ENCODE results near the gene AHI1. TPM values are rescaled to one million over a fixed set of nuclear protein-coding genes. Genes with fewer than 3 reads are reported as not detected.
"Not testable (repeated sequence)": the region's sequence is repeated elsewhere in the genome, so short reads cannot be mapped to it uniquely, and the experiment has no call there.

The AHI1 gene
- polyA plus RNA-seq, 1 donor (not counting 4 experiments of a cell fraction or from before 2014, with no cell fraction given), result 7.0 TPM

GRCh38 chr6:135490381-135490780 is 7.2 kb downstream of the AHI1 start:
- Histone ChIP-seq H2AFZ (ENCODE audit: control insufficient read depth, low read length) (no peak overlapping the region), H3K27me3 (ENCODE audit: control insufficient read depth, extremely low read depth, insufficient read depth, low read length) (no peaks in the 10 kb centered on the region), H3K9ac (ENCODE audit: control insufficient read depth, extremely low read depth, insufficient read depth, low read length) (no peak overlapping the region), H3K4me2 (ENCODE audit: control insufficient read depth, extremely low read depth, insufficient read depth, low read depth, low read length) (no peak overlapping the region), H3K4me3 (ENCODE audit: control insufficient read depth in 2 of 3, extremely low read depth in 1 of 3, insufficient read depth in 2 of 3, low read depth in 1 of 3, low read length in 3 of 3) (no peak overlapping the region), H3K27ac (ENCODE audit: control insufficient read depth, insufficient read depth, low read length) (no peak overlapping the region), H3K36me3 (ENCODE audit: control insufficient read depth in 2 of 2, extremely low read depth in 1 of 2, insufficient read depth in 2 of 2, low read length in 2 of 2) (peaks cover 0 to 5% of the 10 kb centered on the region in 2 experiments), H3K9me1 (ENCODE audit: control insufficient read depth, extremely low read depth, insufficient read depth, low read length) (no peaks in the 10 kb centered on the region), H3K79me2 (ENCODE audit: control insufficient read depth, insufficient read depth, low read length) (no peaks in the 10 kb centered on the region), H3K4me1 (ENCODE audit: control insufficient read depth, extremely low read depth, insufficient read depth, low read length) (no peaks in the 10 kb centered on the region), H3K9me3 (ENCODE audit: control insufficient read depth, low read depth, low read length) (no peaks in the 10 kb centered on the region), H4K20me1 (ENCODE audit: control insufficient read depth, extremely low read depth, insufficient read depth, low read length) (no peaks in the 10 kb centered on the region)
- FAIRE-seq, result no peak
- dilution Hi-C loops (cut with MboI; ENCODE audit: extremely low pct_ligation_motif_present, low sequenced_read_pairs), result no loop called here
- no peak for DNase-seq (ENCODE audit: low read depth, low spot score)
- TF ChIP-seq, protein P1, sequence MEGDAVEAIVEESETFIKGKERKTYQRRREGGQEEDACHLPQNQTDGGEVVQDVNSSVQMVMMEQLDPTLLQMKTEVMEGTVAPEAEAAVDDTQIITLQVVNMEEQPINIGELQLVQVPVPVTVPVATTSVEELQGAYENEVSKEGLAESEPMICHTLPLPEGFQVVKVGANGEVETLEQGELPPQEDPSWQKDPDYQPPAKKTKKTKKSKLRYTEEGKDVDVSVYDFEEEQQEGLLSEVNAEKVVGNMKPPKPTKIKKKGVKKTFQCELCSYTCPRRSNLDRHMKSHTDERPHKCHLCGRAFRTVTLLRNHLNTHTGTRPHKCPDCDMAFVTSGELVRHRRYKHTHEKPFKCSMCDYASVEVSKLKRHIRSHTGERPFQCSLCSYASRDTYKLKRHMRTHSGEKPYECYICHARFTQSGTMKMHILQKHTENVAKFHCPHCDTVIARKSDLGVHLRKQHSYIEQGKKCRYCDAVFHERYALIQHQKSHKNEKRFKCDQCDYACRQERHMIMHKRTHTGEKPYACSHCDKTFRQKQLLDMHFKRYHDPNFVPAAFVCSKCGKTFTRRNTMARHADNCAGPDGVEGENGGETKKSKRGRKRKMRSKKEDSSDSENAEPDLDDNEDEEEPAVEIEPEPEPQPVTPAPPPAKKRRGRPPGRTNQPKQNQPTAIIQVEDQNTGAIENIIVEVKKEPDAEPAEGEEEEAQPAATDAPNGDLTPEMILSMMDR (optimal IDR thresholded peaks at IDR 0.05 in 1 of 3, IDR thresholded peaks at IDR 0.05 in 1 of 3, conservative IDR thresholded peaks at IDR 0.05 in 1 of 3; ENCODE audit: extremely low read depth in 1 of 3, insufficient read depth in 2 of 3, low read length in 3 of 3), result no peak

DNA sequence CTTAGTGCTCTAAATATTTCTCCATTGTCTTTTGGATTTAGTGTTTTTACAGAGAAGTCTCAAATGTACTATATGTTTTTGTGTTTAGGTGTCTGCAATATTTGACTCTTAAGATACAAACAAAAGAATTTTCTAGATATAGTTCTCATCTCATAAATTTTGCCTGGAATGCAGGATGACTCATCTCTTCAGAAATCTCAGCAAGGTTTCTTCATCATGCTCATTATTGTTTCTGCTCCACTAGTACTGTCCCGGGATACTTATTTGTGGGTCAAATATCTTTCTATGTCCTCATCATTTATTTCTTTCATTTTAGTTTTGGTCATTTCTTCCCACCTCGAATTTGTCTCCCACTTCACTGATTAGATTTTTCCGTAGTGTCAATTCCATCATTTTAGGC is 9.5 kb downstream of the AHI1 start:
- peaks cover 0 to 5% of the 10 kb centered on the region in 2 experiments for H3K36me3 ChIP-seq (ENCODE audit: control insufficient read depth in 2 of 2, extremely low read depth in 1 of 2, insufficient read depth in 2 of 2, low read length in 2 of 2)
- no peak for DNase-seq (ENCODE audit: low read depth, low spot score)

DNA sequence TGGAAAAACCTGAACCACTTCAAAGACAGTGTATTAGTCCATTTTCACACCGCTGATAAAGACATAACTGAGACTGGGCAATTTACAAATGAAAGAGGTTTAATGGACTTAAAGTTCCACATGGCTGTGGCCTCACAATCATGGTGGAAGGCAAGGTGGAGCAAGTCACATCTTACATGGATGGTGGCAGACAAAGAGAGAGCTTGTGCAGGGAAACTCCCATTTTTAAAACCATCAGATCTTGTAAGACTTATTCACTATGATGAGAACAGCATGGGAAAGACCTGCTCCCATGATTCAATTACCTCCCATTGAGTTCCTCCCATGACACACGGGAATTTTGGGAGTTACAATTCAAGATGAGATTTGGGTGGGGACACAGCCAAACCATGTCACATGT is 13.6 kb downstream of the AHI1 start:
- dilution Hi-C loops (cut with MboI; ENCODE audit: extremely low pct_ligation_motif_present, low sequenced_read_pairs); H3K9ac ChIP-seq (ENCODE audit: control insufficient read depth, extremely low read depth, insufficient read depth, low read length); H3K4me3 ChIP-seq (ENCODE audit: control insufficient read depth in 2 of 3, extremely low read depth in 1 of 3, insufficient read depth in 2 of 3, low read depth in 1 of 3, low read length in 3 of 3); DNase-seq (ENCODE audit: low read depth, low spot score); H3K36me3 ChIP-seq (ENCODE audit: control insufficient read depth in 2 of 2, extremely low read depth in 1 of 2, insufficient read depth in 2 of 2, low read length in 2 of 2); H3K4me1 ChIP-seq (ENCODE audit: control insufficient read depth, extremely low read depth, insufficient read depth, low read length); H4K20me1 ChIP-seq (ENCODE audit: control insufficient read depth, extremely low read depth, insufficient read depth, low read length); H3K9me1 ChIP-seq (ENCODE audit: control insufficient read depth, extremely low read depth, insufficient read depth, low read length); FAIRE-seq; H3K4me2 ChIP-seq (ENCODE audit: control insufficient read depth, extremely low read depth, insufficient read depth, low read depth, low read length); H3K27me3 ChIP-seq (ENCODE audit: control insufficient read depth, extremely low read depth, insufficient read depth, low read length); H2AFZ ChIP-seq (ENCODE audit: control insufficient read depth, low read length); H3K27ac ChIP-seq (ENCODE audit: control insufficient read depth, insufficient read depth, low read length); H3K79me2 ChIP-seq (ENCODE audit: control insufficient read depth, insufficient read depth, low read length): not testable (repeated sequence)
- H3K9me3 ChIP-seq (ENCODE audit: control insufficient read depth, low read depth, low read length), result peaks cover 12% of the 10 kb centered on the region

More for the DNA sequence above, 9.5 kb downstream of the AHI1 start:
- Histone ChIP-seq H3K4me2 (ENCODE audit: control insufficient read depth, extremely low read depth, insufficient read depth, low read depth, low read length) (no peak overlapping the region), H3K27me3 (ENCODE audit: control insufficient read depth, extremely low read depth, insufficient read depth, low read length) (no peaks in the 10 kb centered on the region), H3K4me3 (ENCODE audit: control insufficient read depth in 2 of 3, extremely low read depth in 1 of 3, insufficient read depth in 2 of 3, low read depth in 1 of 3, low read length in 3 of 3) (no peak overlapping the region), H3K27ac (ENCODE audit: control insufficient read depth, insufficient read depth, low read length) (no peak overlapping the region), H3K9me3 (ENCODE audit: control insufficient read depth, low read depth, low read length) (peaks cover 2% of the 10 kb centered on the region), H3K4me1 (ENCODE audit: control insufficient read depth, extremely low read depth, insufficient read depth, low read length) (no peaks in the 10 kb centered on the region), H3K9ac (ENCODE audit: control insufficient read depth, extremely low read depth, insufficient read depth, low read length) (no peak overlapping the region), H2AFZ (ENCODE audit: control insufficient read depth, low read length) (no peak overlapping the region), H3K79me2 (ENCODE audit: control insufficient read depth, insufficient read depth, low read length) (no peaks in the 10 kb centered on the region), H3K9me1 (ENCODE audit: control insufficient read depth, extremely low read depth, insufficient read depth, low read length) (no peaks in the 10 kb centered on the region), H4K20me1 (ENCODE audit: control insufficient read depth, extremely low read depth, insufficient read depth, low read length) (no peaks in the 10 kb centered on the region)
- FAIRE-seq, result no peak
- dilution Hi-C loops (cut with MboI; ENCODE audit: extremely low pct_ligation_motif_present, low sequenced_read_pairs), result no loop called here
- no peak for TF ChIP-seq EZH2 (IDR thresholded peaks at IDR 0.05; ENCODE audit: low read length)
- TF ChIP-seq, protein P1 (optimal IDR thresholded peaks at IDR 0.05 in 1 of 3, IDR thresholded peaks at IDR 0.05 in 1 of 3, conservative IDR thresholded peaks at IDR 0.05 in 1 of 3; ENCODE audit: extremely low read depth in 1 of 3, insufficient read depth in 2 of 3, low read length in 3 of 3), result no peak

Data from keratinocyte (primary cell).